Measurements from ENCODE around the gene GHITM. TPM values are rescaled to one million over a fixed set of nuclear protein-coding genes. Genes with fewer than 3 reads are reported as not detected.

The GHITM gene
- total and polyA plus RNA-seq, 2 of the 8 experiments (the other 6 are each of a cell fraction or from before 2014, with no cell fraction given), result 86.2 to 97.0 TPM

DNA sequence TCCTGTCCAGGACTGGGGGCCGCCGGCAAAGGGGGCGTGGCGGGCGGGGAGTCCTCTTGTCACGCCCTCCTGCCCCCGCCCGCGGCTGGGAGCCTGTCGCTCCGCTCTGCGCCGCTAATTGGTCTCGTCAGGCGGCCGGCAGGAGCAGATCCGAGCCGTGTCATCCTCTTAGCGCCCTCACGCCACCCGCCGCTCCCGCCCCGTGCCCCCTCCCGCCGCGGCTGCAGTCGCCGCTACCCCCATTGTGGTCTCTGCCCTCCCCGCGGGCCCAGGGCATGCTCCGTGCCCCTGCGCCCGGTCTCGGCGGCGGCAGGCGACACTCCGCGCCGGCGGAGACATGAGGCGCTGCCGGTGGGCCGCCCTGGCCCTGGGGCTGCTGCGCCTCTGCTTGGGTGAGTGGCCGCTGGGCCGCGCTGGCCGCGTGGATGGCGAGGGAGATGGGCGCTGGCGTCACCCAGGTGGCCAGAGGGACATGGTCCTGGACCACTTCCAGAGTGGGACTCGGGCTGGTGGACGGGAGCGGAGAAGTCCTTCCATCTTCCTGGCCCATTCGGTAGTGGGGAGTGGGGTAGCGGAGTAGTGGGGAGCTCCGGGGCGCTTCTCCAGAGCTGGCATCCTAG, 55.2 kb downstream of the GHITM start, which contains the start of gene CDHR1 (continued):
- no peak for TF ChIP-seq SP1 (IDR thresholded peaks at IDR 0.05; ENCODE audit: low read depth, low read length)
- TF ChIP-seq RBBP5 (IDR thresholded peaks at IDR 0.05; ENCODE audit: borderline replicate concordance, low read depth, low read length), result no peak
- no peak for TF ChIP-seq TAF7 (optimal IDR thresholded peaks at IDR 0.05; ENCODE audit: borderline replicate concordance, low read depth, low read length)
- TF ChIP-seq GTF2F1 (IDR thresholded peaks at IDR 0.05; ENCODE audit: borderline replicate concordance, low read depth, low read length), result no peak

Measured in H1 (cell line).